ENCODE results near the gene SFTPB. TPM values are rescaled to one million over a fixed set of nuclear protein-coding genes. Genes with fewer than 3 reads are reported as not detected.

SFTPB gene
- total RNA-seq, result under 0.01 TPM in 1 of 2 replicates, not detected in the other

DNA sequence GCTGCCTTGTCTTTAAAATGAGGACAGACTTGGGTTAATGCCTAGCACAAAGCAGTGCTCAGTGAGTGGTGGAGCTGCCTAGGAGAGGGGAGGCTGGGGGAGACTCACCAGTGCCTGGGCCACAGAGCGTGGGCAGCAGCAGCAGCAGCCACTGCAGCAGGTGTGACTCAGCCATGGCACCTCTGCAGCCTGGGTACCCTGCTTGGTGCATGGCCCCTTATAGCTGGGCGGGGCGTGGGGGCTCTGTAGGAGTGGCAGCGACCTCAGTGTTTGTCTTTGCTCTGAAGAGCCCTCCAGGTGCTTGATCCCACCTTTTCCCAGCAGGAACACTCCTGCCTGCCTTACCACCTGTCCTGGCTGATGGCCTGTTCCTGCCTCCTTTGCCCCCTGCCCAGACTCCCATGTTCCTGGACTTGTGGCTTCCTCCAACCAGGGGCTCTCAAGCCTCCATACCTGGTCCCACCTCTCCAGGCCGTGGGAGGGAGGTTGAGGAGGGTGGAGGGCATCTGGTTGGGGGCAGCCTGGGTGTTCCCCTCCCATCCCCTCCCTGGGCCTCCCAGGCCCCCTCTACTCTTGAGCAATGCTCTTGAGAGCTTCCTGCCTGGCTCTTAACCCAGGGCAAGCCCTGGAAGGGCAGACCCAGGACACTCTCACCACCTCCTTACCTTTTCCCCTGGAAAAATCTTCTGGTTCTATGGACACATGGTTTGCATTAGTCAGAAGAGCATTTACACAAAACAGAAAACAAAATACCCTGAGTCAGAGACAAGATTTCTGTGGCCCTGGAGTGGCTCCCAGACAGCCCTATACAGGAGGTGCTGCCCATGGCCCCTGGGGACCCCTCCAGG is at the start of gene SFTPB:
TSS of gene SFTPB (minus strand) at position 191 of the 848 bp plus-strand sequence. CDS start at position 175, 16 bp downstream.

DNA sequence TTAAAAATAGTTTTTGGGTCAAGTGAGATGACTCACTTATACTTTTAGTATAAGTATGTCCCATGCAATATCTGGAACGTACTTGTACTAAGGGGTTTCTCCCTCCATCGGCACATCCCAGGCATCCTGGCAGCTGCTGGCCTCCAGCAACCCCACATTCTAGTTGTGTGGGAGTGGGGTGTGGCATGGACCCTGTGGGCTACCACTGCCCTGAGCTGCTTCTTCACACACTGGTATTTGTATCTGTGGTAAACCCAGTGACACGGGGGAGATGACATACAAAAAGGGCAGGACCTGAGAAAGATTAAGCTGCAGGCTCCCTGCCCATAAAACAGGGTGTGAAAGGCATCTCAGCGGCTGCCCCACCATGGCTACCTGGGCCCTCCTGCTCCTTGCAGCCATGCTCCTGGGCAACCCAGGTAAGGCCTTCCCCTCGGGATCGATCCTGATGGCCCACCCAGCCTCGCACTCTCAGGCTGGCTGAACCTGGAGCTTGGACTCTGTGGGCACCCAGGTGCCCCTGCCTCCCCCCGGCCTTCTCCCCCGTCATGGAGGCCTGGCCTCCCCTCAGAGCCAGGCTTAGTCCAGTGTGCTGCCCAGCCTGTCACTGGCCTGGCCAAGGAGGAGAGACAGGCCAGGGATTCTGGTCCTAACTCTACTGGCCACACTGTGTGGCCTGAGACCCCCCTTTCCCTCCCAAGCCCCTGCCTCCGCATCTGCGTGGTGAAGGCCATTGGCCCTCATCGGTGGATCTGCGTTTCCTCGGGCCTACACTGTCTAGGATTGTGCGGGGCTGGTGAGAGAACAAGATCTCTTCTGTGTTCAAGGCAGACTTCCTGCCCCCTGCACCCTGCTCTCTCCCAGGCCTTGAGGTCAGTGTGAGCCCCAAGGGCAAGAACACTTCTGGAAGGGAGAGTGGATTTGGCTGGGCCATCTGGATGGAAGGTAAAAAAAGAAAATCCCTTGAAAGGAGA is 26.3 kb upstream of the SFTPB start, which contains the start of gene GNLY:
TSS of gene GNLY (plus strand) at position 307 of the 974 bp plus-strand sequence. CDS start at position 368, 61 bp downstream.

GRCh38 chr2:85611705-85612587 is 56.1 kb downstream of the SFTPB start, which contains the start of gene C2orf68:
Gene C2orf68 (minus strand): TSS chr2:85612066. CDS start chr2:85611984, 82 bp downstream.

Other genes with a start within 250 kb of the SFTPB start
- gene SH2D6, start 249.5 kb downstream of the SFTPB start, total RNA-seq, result not detected in 2 replicates
- gene MAT2A, start 129.0 kb downstream of the SFTPB start, total RNA-seq, result 59.4 and 67.5 TPM in 2 replicates
- gene GGCX, start 106.7 kb downstream of the SFTPB start, total RNA-seq, result 62.0 and 91.3 TPM in 2 replicates
- not detected in 2 replicates for gene VAMP8, start 90.6 kb downstream of the SFTPB start, total RNA-seq
- 89.7 and 102 TPM in 2 replicates for gene VAMP5, start 83.8 kb downstream of the SFTPB start, total RNA-seq
- gene RNF181, start 72.5 kb downstream of the SFTPB start, total RNA-seq, result 218 and 231 TPM in 2 replicates
- 5.8 and 11.0 TPM in 2 replicates for gene TMEM150A, start 65.5 kb downstream of the SFTPB start, total RNA-seq
- gene C2orf68, start 56.1 kb downstream of the SFTPB start, total RNA-seq, result 8.0 and 11.8 TPM in 2 replicates
- gene USP39, start 52.0 kb downstream of the SFTPB start, total RNA-seq, result 46.4 and 81.5 TPM in 2 replicates
- gene GNLY, start 26.2 kb upstream of the SFTPB start, total RNA-seq, result not detected in 2 replicates
- 1.2 and 7.4 TPM in 2 replicates for gene ATOH8, start 85.8 kb upstream of the SFTPB start, total RNA-seq
- gene ST3GAL5, start 220.8 kb upstream of the SFTPB start, total RNA-seq, result 6.3 and 7.8 TPM in 2 replicates